ENCODE results near the gene NCSTN. TPM values are rescaled to one million over a fixed set of nuclear protein-coding genes. Genes with fewer than 3 reads are reported as not detected.

NCSTN gene
- polyA plus RNA-seq, 1 donor, result 108 TPM

- DNase-seq, result no peak
Measured at GRCh38 chr1:160407839-160408801, 64.9 kb downstream of the NCSTN start.

Other genes with a start within 250 kb of the NCSTN start
- 21.6 TPM for gene IGSF8, start 244.8 kb upstream of the NCSTN start, polyA plus RNA-seq (ENCODE audit: insufficient read length)
- gene ATP1A2, start 227.6 kb upstream of the NCSTN start, polyA plus RNA-seq (ENCODE audit: insufficient read length), result 87.0 TPM
- gene ATP1A4, start 191.8 kb upstream of the NCSTN start, polyA plus RNA-seq (ENCODE audit: insufficient read length), result 4.0 TPM
- gene CASQ1, start 152.8 kb upstream of the NCSTN start, polyA plus RNA-seq (ENCODE audit: insufficient read length), result 912 TPM
- gene PEA15, start 138.0 kb upstream of the NCSTN start, polyA plus RNA-seq (ENCODE audit: insufficient read length), result 117 TPM
- 115 TPM for gene DCAF8, start 80.8 kb upstream of the NCSTN start, polyA plus RNA-seq (ENCODE audit: insufficient read length)
- 45.3 TPM for gene PEX19, start 58.2 kb upstream of the NCSTN start, polyA plus RNA-seq (ENCODE audit: insufficient read length)
- 122 TPM for gene COPA, start 133 bp upstream of the NCSTN start, polyA plus RNA-seq (ENCODE audit: insufficient read length)
- 1.5 TPM for gene NHLH1, start 23.7 kb downstream of the NCSTN start, polyA plus RNA-seq (ENCODE audit: insufficient read length)
- gene VANGL2, start 57.2 kb downstream of the NCSTN start, polyA plus RNA-seq (ENCODE audit: insufficient read length), result 11.0 TPM
- gene SLAMF6, start 179.9 kb downstream of the NCSTN start, polyA plus RNA-seq (ENCODE audit: insufficient read length), result 0.31 TPM
- gene CD84, start 236.1 kb downstream of the NCSTN start, polyA plus RNA-seq (ENCODE audit: insufficient read length), result 3.2 TPM